ENCODE measurements around the gene AMZ1.
"Not testable (repeated sequence)": the region's sequence is repeated elsewhere in the genome, so short reads cannot be mapped to it uniquely, and the experiment has no call there.

Gene AMZ1

GRCh38 chr7:2670171-2670570 lies 17.8 kb upstream of the AMZ1 start:
- DNase-seq, result no peak

GRCh38 chr7:2670720-2671391 lies 17.1 kb upstream of the AMZ1 start:
- peak; percentile 33 for DNase-seq

GRCh38 chr7:2673214-2673613 lies 14.8 kb upstream of the AMZ1 start:
- not testable (repeated sequence) for DNase-seq

- DNase-seq, result no peak
Observed at GRCh38 chr7:2673934-2674333, 14.1 kb upstream of the AMZ1 start.

GRCh38 chr7:2675256-2675764 lies 12.7 kb upstream of the AMZ1 start:
- DNase-seq, result no peak

- DNase-seq, result not testable (repeated sequence)
Observed at GRCh38 chr7:2676576-2676975, 11.4 kb upstream of the AMZ1 start.

GRCh38 chr7:2678454-2678853 lies 9.5 kb upstream of the AMZ1 start:
- not testable (repeated sequence) for DNase-seq

- DNase-seq, result not testable (repeated sequence)
Observed at GRCh38 chr7:2679135-2680127, 8.6 kb upstream of the AMZ1 start.

GRCh38 chr7:2680256-2680655 lies 7.7 kb upstream of the AMZ1 start:
- DNase-seq, result no peak

- DNase-seq, result peak; percentile 16
Observed at GRCh38 chr7:2680792-2681490, 7.1 kb upstream of the AMZ1 start.

- no peak for DNase-seq
Observed at GRCh38 chr7:2681929-2682799, 5.8 kb upstream of the AMZ1 start.

GRCh38 chr7:2684501-2684900 lies 3.5 kb upstream of the AMZ1 start:
- DNase-seq, result no peak

GRCh38 chr7:2686101-2686500 lies 1.9 kb upstream of the AMZ1 start:
- DNase-seq, result no peak

- DNase-seq, result no peak
Observed at GRCh38 chr7:2687338-2687869, 598 bp upstream of the AMZ1 start.

GRCh38 chr7:2688409-2689342 lies 674 bp downstream of the AMZ1 start:
- DNase-seq, result no peak

- DNase-seq, result no peak
Observed at GRCh38 chr7:2689343-2689847, 1.4 kb downstream of the AMZ1 start.

- DNase-seq, result no peak
Observed at GRCh38 chr7:2689951-2690705, 2.1 kb downstream of the AMZ1 start.

GRCh38 chr7:2691011-2691707 lies 3.2 kb downstream of the AMZ1 start:
- no peak for DNase-seq

- not testable (repeated sequence) for DNase-seq
Observed at GRCh38 chr7:2691932-2692439, 4.0 kb downstream of the AMZ1 start.
